HG03558 (cell line): ENCODE results near the gene SEMA3E.
"Not testable (repeated sequence)": the region's sequence is repeated elsewhere in the genome, so short reads cannot be mapped to it uniquely, and the experiment has no call there.

Source experiments
- ATAC-seq: cut with Tn5 transposase; IDR thresholded peaks from one replicate; pipeline ENCODE4 v1.9.1; 2021; ENCODE audit warnings: moderate number of reproducible peaks; ENCODE audit not compliant: unreplicated experiment; ENCODE audit errors: extremely low read depth

Gene SEMA3E

GRCh38 chr7:83459101-83459929 is 189.6 kb downstream of the SEMA3E start:
- ATAC-seq, result not testable (repeated sequence)

DNA sequence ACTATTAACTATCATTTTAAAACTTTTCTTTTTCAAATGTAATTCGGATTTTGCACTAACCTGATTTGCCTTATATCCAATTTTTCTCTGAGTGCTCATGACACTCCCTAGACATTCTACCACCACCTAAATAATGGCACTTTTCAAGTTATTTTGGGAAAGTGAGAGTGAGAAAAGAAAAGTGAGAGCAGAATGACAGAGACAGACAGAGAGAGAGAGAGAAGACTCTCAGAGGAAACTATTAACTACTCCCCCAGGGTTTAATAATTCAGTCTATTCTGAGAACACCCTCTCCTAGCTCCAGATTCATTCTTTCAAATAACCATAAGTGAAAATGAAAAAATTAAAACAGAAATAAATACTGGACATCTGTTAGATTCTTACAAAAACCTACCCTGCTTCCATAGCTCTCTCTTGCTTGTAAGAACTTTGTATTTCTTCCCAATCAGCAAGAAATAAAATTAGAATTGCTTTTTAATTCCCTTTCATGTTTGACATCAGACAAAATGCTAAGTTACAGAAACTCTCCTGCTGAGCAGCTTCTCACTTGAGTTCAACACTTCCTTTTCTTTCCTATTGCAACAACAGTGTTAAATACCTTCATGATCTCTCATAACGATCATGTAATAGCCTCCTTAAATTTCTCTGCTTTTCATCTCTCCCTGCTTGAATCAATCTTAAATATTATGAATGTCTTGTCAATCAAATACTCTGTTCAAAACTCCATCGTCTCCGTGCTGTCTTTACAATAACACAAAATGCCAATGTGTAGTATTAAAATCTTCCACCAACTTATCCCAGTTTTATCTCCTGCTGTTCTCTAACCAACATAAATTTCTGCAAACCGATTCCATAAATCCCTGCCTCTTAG is 191.7 kb downstream of the SEMA3E start:
- ATAC-seq, result no peak

DNA sequence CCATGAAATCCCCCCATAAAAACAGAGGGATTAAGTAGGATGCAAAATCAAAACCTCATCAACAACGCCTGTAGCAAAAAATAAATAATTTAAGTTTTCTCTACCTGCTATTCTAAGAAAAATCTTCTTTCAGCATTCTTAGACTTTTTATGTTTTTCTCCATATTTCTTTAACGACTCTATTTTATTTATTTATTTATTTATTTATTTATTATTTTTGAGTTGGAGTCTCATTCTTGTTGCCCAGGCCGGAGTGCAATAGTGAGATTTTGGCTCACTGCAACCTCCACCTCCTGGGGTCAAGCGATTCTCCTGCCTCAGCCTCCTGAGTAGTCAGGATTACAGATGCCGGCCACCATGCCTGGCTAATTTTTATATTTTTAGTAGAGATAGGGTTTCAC is 192.5 kb downstream of the SEMA3E start:
- ATAC-seq, result no peak

DNA sequence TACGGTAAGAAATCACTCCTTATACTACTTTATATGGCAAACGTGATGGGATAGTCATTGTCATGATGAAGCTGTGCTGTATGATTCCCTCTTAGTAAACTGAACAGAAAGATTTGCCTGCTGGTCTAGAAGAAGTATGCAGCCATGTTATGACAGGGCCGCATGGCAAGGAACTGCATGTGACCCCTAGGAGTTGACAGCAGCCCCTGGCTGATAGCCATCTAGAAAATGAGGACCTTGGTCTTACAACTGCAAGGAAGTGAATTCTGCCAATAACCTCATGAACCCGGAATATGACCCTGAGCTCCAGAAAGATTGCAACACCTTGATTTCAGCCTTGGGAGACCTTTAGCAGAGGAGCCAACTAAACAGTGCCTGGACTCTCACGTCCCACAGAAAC is 193.3 kb downstream of the SEMA3E start:
- no peak for ATAC-seq

DNA sequence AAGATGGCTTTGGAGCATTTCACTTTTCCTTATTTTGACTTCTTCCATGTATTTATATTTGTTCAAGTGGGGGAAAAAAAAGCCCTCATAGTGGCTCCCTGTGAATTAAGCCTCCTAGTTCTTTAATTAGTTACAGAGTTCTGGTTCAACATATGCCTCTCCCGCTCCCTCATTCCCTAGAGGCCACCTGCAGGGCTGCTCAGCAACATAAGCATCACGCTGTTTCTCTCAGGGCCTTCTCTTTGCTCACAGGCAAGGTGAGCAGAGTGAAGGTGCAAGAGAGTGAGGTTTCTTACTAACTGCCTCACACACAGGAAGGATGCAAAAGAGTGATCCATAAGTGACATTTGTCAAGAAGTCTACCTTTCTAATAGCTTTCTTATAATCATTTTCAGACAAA is 196.7 kb downstream of the SEMA3E start:
- no peak for ATAC-seq

GRCh38 chr7:83451501-83452045 is 197.4 kb downstream of the SEMA3E start:
- no peak for ATAC-seq

- no peak for ATAC-seq
These were observed 199.2 kb downstream of the SEMA3E start for GRCh38 chr7:83449781-83450180.

- ATAC-seq, result no peak
These were observed 201.3 kb downstream of the SEMA3E start for GRCh38 chr7:83447681-83448080.

DNA sequence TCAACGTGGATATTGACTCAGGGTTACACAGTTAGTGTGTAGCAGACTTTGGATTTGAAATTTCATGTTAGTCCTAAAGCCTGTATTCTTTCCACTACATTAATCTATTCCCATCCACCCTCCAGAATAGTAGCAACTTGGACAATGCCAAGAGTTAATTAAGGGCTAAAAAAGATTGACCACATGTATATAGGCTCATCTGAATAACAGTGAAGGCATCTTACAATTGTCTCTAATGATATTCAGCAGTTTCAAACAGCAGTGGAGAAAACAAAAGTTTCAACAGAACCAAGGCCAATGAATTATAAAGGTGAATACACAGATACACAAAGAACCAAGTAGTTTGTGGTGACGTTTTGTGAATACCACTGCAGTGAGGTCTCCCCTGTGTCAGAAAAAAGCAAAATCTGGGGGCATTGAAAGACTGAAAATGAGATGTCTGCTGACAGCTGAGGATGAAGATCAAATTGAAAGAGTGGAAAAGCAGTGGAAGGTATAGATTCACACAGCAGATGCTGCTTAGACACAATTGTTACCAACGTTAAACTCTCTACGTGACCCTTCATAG is 202.8 kb downstream of the SEMA3E start:
- ATAC-seq, result no peak

DNA sequence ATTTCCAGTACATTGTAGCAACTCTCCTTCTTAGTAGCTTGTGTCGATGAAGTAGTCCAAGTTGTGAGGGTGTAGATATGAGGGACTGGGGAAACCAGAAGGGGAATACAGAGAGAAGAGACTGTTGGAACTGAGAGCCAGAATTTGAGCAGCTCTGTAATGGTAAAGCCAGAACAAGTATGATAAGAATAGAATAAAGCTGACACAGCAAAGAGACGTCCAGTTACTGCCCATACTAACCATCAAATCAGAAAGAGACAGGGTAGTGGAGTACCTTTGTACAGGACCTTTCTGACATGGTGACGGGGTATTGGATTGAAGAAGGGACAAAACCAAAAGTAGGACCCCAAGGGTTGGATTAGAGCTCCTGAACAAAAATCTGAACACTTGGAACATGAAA is 206.0 kb downstream of the SEMA3E start:
- no peak for ATAC-seq

DNA sequence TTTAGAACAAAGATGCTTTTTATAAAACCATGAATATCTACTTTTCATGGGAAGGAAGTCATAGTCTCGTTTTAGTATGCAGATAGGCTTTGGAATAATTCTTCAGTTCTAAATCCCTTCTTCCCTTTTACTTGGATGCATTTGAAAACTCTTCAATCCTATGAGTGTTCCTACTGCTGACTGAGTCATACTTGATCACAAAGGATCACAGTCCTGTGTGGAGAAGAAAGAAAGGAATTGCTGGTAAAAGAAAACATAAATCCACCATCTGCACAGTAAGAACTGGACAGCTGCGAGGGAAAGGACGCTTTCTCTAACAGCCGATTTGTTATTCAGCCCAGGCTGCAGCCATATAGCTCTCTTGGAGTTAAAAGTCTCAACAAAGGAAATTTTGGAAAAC is 209.9 kb downstream of the SEMA3E start:
- no peak for ATAC-seq

- not testable (repeated sequence) for ATAC-seq
These were observed 218.7 kb downstream of the SEMA3E start for GRCh38 chr7:83430289-83430688.

DNA sequence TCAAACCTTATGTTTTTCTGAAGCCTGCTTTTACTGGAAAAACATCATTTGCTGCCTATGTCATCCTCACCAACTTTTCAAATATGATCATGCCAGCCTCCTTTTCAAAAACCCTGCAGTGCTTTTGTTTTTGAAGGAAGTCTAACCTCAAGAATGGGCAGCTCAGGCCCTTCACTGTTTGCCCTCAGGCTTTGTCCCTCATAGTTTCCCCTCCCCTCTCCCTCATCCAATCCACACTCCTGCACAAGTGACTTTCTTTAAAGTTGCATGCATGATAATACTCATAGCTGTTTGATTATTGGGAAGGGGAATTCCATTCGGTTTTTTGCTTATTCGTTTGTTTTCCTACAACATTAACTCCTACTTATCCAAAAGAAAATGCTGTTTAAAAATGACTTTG is 219.4 kb downstream of the SEMA3E start:
- no peak for ATAC-seq

- ATAC-seq, result no peak
These were observed 221.1 kb downstream of the SEMA3E start for GRCh38 chr7:83427884-83428283.

DNA sequence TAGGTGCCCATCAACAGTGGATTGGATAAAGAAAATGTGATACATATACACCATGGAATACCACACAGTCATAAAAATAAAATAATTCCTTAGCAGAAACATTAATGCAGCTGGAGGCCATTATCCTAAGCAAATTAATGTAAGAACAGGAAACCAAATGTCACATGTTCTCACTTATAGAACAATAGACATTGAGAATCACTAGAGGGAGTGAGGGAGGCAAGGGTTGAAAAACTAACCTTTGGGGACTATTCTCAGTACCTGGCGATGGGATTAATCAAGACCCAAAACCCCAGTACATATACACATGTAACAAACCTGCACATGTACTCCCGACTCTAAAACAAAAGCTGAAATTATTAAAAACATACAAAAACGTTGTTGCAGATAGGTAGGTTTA is 222.6 kb downstream of the SEMA3E start:
- no peak for ATAC-seq

DNA sequence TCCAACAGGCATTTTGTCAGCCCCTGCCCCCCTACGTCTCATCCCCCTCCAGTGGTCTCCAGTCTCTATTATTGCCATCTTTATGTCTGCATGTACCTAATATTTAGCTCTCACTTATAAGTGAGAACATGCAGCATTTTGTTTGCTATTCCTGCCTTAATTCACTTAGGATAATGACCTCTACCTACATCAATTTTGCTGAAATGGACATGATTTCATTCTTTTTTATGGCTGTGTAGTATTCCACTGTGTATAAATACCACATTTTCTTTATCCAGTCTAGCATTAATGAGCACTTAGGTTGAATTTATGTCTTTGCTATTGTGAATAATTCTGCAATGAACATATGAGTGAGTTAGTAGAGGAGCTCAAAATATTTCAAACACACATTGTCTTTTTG is 229.9 kb downstream of the SEMA3E start:
- ATAC-seq, result no peak

- ATAC-seq, result no peak
These were observed 233.1 kb downstream of the SEMA3E start for GRCh38 chr7:83415840-83416239.

DNA sequence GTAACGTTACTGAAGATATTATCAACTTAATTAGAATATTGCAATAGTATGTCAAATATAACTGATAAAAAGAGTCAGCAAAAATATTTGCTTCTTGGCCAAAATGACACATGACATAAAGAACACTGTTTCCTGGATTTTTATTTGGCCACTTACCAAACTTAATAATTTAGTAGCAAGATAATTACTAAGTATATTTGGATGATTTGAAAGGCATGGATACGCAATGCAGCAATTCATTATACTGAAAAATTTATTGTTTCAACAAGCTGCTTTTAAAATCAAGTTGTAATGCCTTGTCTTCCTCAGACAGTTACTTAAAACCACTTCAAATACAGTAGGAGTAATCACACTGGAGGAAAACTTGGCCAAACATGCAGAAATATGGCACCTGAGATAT is 234.0 kb downstream of the SEMA3E start:
- no peak for ATAC-seq

DNA sequence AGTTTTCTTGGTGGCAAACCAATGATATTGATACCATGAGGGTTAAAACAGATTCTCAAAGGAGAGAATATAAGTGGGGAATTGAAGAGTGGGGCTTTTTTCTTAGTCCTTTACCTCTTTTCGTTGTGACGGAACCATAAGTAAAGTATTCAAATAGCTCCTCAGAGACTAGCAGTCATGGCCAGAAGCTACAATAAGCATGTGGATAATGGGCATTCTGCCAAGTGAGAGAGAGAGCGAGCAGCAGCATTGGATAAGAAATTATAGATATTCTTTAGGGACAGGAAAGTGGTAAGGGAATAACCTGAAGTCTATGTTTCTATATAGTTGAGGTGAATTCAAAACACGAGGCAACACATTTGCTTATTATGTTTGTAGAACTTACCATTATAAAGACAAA is 235.1 kb downstream of the SEMA3E start:
- no peak for ATAC-seq

DNA sequence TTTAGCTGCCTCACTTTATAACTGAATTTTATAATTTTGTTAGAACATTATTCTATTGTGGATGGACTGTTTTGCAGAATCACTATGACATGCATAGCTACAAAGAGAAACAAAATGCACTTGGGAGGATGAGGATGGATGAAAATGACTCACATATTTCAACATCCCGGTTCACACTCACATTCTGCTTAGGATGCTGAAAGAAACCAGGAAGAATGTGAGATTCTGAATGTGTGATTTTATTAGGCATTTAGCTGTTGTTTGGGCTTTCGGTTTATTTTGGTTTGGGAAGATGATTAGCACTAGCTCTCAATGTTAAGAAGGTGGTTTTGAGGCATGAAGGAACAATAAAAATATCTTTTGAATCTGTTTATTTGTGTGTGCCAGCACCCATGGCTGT is 235.5 kb downstream of the SEMA3E start:
- no peak for ATAC-seq
